GM21390 (cell line): ENCODE data around the gene SORL1.

Experiments used
- ATAC-seq: cut with Tn5 transposase; IDR thresholded peaks from one replicate; pipeline ENCODE4 v1.9.1; 2021; ENCODE audit not compliant: unreplicated experiment

Gene SORL1

GRCh38 chr11:121559606-121560200, 107.6 kb downstream of the SORL1 start:
- ATAC-seq = no peak

GRCh38 chr11:121560236-121560635, 108.1 kb downstream of the SORL1 start:
- no peak for ATAC-seq

GRCh38 chr11:121561240-121561639, 109.1 kb downstream of the SORL1 start:
- no peak for ATAC-seq

- no peak for ATAC-seq
These were observed 109.6 kb downstream of the SORL1 start for GRCh38 chr11:121561716-121562115.

GRCh38 chr11:121563003-121563402, 110.9 kb downstream of the SORL1 start:
- no peak for ATAC-seq

GRCh38 chr11:121563900-121564822, 112.0 kb downstream of the SORL1 start:
- no peak for ATAC-seq

GRCh38 chr11:121564948-121565684, 113.0 kb downstream of the SORL1 start:
- ATAC-seq = no peak

GRCh38 chr11:121566279-121567168, 114.4 kb downstream of the SORL1 start:
- ATAC-seq = no peak

- no peak for ATAC-seq
These were observed 115.9 kb downstream of the SORL1 start for GRCh38 chr11:121567995-121568394.

GRCh38 chr11:121569332-121570299, 117.5 kb downstream of the SORL1 start:
- ATAC-seq = peak; percentile 98

GRCh38 chr11:121570453-121570852, 118.3 kb downstream of the SORL1 start:
- no peak for ATAC-seq

GRCh38 chr11:121571506-121571905, 119.4 kb downstream of the SORL1 start:
- ATAC-seq = no peak

- ATAC-seq = no peak
These were observed 120.5 kb downstream of the SORL1 start for GRCh38 chr11:121572571-121573059.

- no peak for ATAC-seq
These were observed 122.7 kb downstream of the SORL1 start for GRCh38 chr11:121574801-121575200.

GRCh38 chr11:121575250-121575962, 123.3 kb downstream of the SORL1 start:
- ATAC-seq = peak; percentile 58

GRCh38 chr11:121575963-121576290, 123.8 kb downstream of the SORL1 start:
- ATAC-seq = peak; percentile 33

GRCh38 chr11:121576531-121576930, 124.4 kb downstream of the SORL1 start:
- ATAC-seq = no peak

GRCh38 chr11:121577106-121577848, 125.2 kb downstream of the SORL1 start:
- ATAC-seq = no peak
